ENCODE results near the gene TCEAL5.

DNA sequence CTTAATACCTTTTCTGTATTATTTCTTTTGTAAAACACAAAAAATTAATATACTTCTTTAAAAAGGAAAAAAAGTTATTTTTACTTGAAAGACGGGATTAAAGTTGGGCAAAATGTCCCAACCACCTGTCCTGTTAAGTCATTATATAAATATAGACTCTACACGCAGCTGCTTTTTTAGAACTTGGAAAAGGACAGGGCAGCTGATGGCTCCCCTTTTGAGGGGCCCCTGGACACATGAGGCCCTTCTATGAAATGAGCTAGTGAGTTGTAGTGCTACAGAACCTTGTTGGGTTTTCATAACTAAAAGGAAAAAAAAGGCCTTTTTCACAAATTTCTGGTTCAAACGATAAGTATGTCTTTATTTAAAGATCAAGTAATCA, 34.8 kb upstream of the TCEAL5 start:
- TF ChIP-seq POLR2A (IDR thresholded peaks at IDR 0.05) (no peak), POLR2AphosphoS5 (IDR thresholded peaks at IDR 0.05) (no peak)
- TF ChIP-seq, protein P1, sequence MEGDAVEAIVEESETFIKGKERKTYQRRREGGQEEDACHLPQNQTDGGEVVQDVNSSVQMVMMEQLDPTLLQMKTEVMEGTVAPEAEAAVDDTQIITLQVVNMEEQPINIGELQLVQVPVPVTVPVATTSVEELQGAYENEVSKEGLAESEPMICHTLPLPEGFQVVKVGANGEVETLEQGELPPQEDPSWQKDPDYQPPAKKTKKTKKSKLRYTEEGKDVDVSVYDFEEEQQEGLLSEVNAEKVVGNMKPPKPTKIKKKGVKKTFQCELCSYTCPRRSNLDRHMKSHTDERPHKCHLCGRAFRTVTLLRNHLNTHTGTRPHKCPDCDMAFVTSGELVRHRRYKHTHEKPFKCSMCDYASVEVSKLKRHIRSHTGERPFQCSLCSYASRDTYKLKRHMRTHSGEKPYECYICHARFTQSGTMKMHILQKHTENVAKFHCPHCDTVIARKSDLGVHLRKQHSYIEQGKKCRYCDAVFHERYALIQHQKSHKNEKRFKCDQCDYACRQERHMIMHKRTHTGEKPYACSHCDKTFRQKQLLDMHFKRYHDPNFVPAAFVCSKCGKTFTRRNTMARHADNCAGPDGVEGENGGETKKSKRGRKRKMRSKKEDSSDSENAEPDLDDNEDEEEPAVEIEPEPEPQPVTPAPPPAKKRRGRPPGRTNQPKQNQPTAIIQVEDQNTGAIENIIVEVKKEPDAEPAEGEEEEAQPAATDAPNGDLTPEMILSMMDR (IDR thresholded peaks at IDR 0.05), result no peak

All from stomach (tissue), 4 donors.